HG03135 (cell line): ENCODE measurements around the gene POLK.
"Not testable (repeated sequence)": the region's sequence is repeated elsewhere in the genome, so short reads cannot be mapped to it uniquely, and the experiment has no call there.

Experiments
- ATAC-seq: cut with Tn5 transposase; IDR thresholded peaks from one replicate; pipeline ENCODE4 v1.9.1; 2021; ENCODE audit warnings: mild to moderate bottlenecking, moderate library complexity; ENCODE audit not compliant: unreplicated experiment

POLK gene

GRCh38 chr5:75510417-75510835 lies 1.3 kb upstream of the POLK start:
- ATAC-seq: peak; percentile 1

GRCh38 chr5:75510836-75511434 lies 756 bp upstream of the POLK start:
- peak; percentile 32 for ATAC-seq

GRCh38 chr5:75512383-75513074 lies 838 bp downstream of the POLK start:
- no peak for ATAC-seq

- ATAC-seq: no peak
Observed at GRCh38 chr5:75513841-75514240, 2.1 kb downstream of the POLK start.

- no peak for ATAC-seq
Observed at GRCh38 chr5:75514323-75514722, 2.6 kb downstream of the POLK start.

- no peak for ATAC-seq
Observed at GRCh38 chr5:75519761-75520160, 8.1 kb downstream of the POLK start.

GRCh38 chr5:75521195-75521594 lies 9.5 kb downstream of the POLK start:
- no peak for ATAC-seq

- ATAC-seq: no peak
Observed at GRCh38 chr5:75522025-75522424, 10.3 kb downstream of the POLK start.

GRCh38 chr5:75522542-75522941 lies 10.9 kb downstream of the POLK start:
- no peak for ATAC-seq

GRCh38 chr5:75523275-75523674 lies 11.6 kb downstream of the POLK start:
- ATAC-seq: no peak

GRCh38 chr5:75524071-75524470 lies 12.4 kb downstream of the POLK start:
- ATAC-seq: peak; percentile 88

- ATAC-seq: no peak
Observed at GRCh38 chr5:75524591-75524990, 12.9 kb downstream of the POLK start.

GRCh38 chr5:75525344-75525743 lies 13.7 kb downstream of the POLK start:
- ATAC-seq: no peak

GRCh38 chr5:75526070-75526469 lies 14.4 kb downstream of the POLK start:
- no peak for ATAC-seq

- ATAC-seq: no peak
Observed at GRCh38 chr5:75529185-75529584, 17.5 kb downstream of the POLK start.

GRCh38 chr5:75532190-75532589 lies 20.5 kb downstream of the POLK start:
- ATAC-seq: no peak

GRCh38 chr5:75533716-75534115 lies 22.0 kb downstream of the POLK start:
- not testable (repeated sequence) for ATAC-seq

- no peak for ATAC-seq
Observed at GRCh38 chr5:75534734-75535133, 23.0 kb downstream of the POLK start.

GRCh38 chr5:75536147-75536546 lies 24.5 kb downstream of the POLK start:
- ATAC-seq: no peak

GRCh38 chr5:75536694-75537360 lies 25.1 kb downstream of the POLK start:
- no peak for ATAC-seq

GRCh38 chr5:75538211-75538610 lies 26.5 kb downstream of the POLK start:
- ATAC-seq: no peak

- no peak for ATAC-seq
Observed at GRCh38 chr5:75545131-75545530, 33.4 kb downstream of the POLK start.
